Effector memory CD4-positive, alpha-beta T cell (primary cell): ENCODE results near the gene EXOC4.
"Not testable (repeated sequence)": the region's sequence is repeated elsewhere in the genome, so short reads cannot be mapped to it uniquely, and the experiment has no call there.

ENCODE experiments used
- DNase-seq, 3 donors: peaks; one replicate each; pipeline ENCODE4 v3.0.0-alpha.2; 2020
- H3K27ac ChIP-seq: 2 replicates; pipeline ENCODE4 v1.7.0; 2013; ENCODE audit warnings: mild to moderate bottlenecking, low read length, moderate library complexity; ENCODE audit not compliant: insufficient read depth, poor library complexity, severe bottlenecking
- H3K27me3 ChIP-seq: replicated peaks from 2 replicates; pipeline ENCODE4 v1.7.0; 2013; ENCODE audit warnings: mild to moderate bottlenecking, low read length; ENCODE audit not compliant: insufficient read depth, control insufficient read depth, poor library complexity, severe bottlenecking
- H3K36me3 ChIP-seq: 2 replicates; pipeline ENCODE4 v1.7.0; 2013; ENCODE audit warnings: mild to moderate bottlenecking, low read length, moderate library complexity; ENCODE audit not compliant: control insufficient read depth, insufficient read depth
- H3K4me1 ChIP-seq: 2 replicates; pipeline ENCODE4 v1.7.0; 2013; ENCODE audit warnings: low read length, mild to moderate bottlenecking; ENCODE audit not compliant: control insufficient read depth, insufficient read depth, poor library complexity, severe bottlenecking
- H3K4me3 ChIP-seq: 2 replicates; pipeline ENCODE4 v1.7.0; 2013; ENCODE audit warnings: low read length, low read depth, mild to moderate bottlenecking; ENCODE audit not compliant: insufficient read depth, poor library complexity, severe bottlenecking
- H3K9me3 ChIP-seq: 2 replicates; pipeline ENCODE4 v1.7.0; 2013; ENCODE audit warnings: mild to moderate bottlenecking, low read length, moderate library complexity; ENCODE audit not compliant: control insufficient read depth

EXOC4 gene

GRCh38 chr7:133303931-133304330 is 51.1 kb downstream of the EXOC4 start:
- no peaks in the 10 kb centered on the region for H3K9me3 ChIP-seq
- no peak overlapping the region for H3K4me3 ChIP-seq
- no peaks in the 10 kb centered on the region for H3K27me3 ChIP-seq
- DNase-seq, result no peak
- H3K4me1 ChIP-seq, result no peaks in the 10 kb centered on the region
- no peak overlapping the region for H3K27ac ChIP-seq
- H3K36me3 ChIP-seq, result peaks cover 24% of the 10 kb centered on the region

- Histone ChIP-seq H3K36me3 (peaks cover 24% of the 10 kb centered on the region), H3K4me1 (peaks cover 3% of the 10 kb centered on the region), H3K27me3 (no peaks in the 10 kb centered on the region), H3K4me3 (no peak overlapping the region), H3K9me3 (no peaks in the 10 kb centered on the region), H3K27ac (no peak overlapping the region)
- DNase-seq, result no peak
Measured at GRCh38 chr7:133309333-133309732, 56.5 kb downstream of the EXOC4 start.

- no peak for DNase-seq
- Histone ChIP-seq H3K27ac (no peak overlapping the region), H3K36me3 (peaks cover 24% of the 10 kb centered on the region), H3K9me3 (no peaks in the 10 kb centered on the region), H3K4me1 (peaks cover 3% of the 10 kb centered on the region), H3K27me3 (no peaks in the 10 kb centered on the region), H3K4me3 (no peak overlapping the region)
Measured at GRCh38 chr7:133310232-133310862, 57.5 kb downstream of the EXOC4 start.

- no peak overlapping the region for H3K27ac ChIP-seq
- peaks cover 4% of the 10 kb centered on the region for H3K36me3 ChIP-seq
- no peaks in the 10 kb centered on the region for H3K9me3 ChIP-seq
- no peak for DNase-seq
- no peak overlapping the region for H3K4me3 ChIP-seq
- H3K4me1 ChIP-seq, result peaks cover 3% of the 10 kb centered on the region
- H3K27me3 ChIP-seq, result no peaks in the 10 kb centered on the region
Measured at GRCh38 chr7:133313575-133313974, 60.7 kb downstream of the EXOC4 start.

- no peaks in the 10 kb centered on the region for H3K27me3 ChIP-seq
- no peak overlapping the region for H3K4me3 ChIP-seq
- H3K36me3 ChIP-seq, result peaks cover 4% of the 10 kb centered on the region
- no peak overlapping the region for H3K27ac ChIP-seq
- peaks cover 3% of the 10 kb centered on the region for H3K4me1 ChIP-seq
- H3K9me3 ChIP-seq, result no peaks in the 10 kb centered on the region
- DNase-seq, result no peak
Measured at GRCh38 chr7:133314084-133314483, 61.2 kb downstream of the EXOC4 start.

GRCh38 chr7:133315332-133316040 is 62.6 kb downstream of the EXOC4 start:
- H3K4me3 ChIP-seq, result no peak overlapping the region

GRCh38 chr7:133319842-133320241 is 67.0 kb downstream of the EXOC4 start:
- Histone ChIP-seq H3K9me3 (no peaks in the 10 kb centered on the region), H3K27ac (no peak overlapping the region), H3K4me1 (no peaks in the 10 kb centered on the region), H3K27me3 (no peaks in the 10 kb centered on the region), H3K36me3 (peaks cover 12% of the 10 kb centered on the region), H3K4me3 (no peak overlapping the region)
- DNase-seq, result no peak

More at GRCh38 chr7:133315332-133316040, 62.6 kb downstream of the EXOC4 start:
- peaks cover 3% of the 10 kb centered on the region for H3K4me1 ChIP-seq
- H3K27ac ChIP-seq, result no peak overlapping the region
- H3K36me3 ChIP-seq, result peaks cover 10% of the 10 kb centered on the region
- H3K9me3 ChIP-seq, result no peaks in the 10 kb centered on the region
- H3K27me3 ChIP-seq, result no peaks in the 10 kb centered on the region
- no peak for DNase-seq

GRCh38 chr7:133320891-133321290 is 68.0 kb downstream of the EXOC4 start:
- no peak overlapping the region for H3K27ac ChIP-seq
- H3K27me3 ChIP-seq, result no peaks in the 10 kb centered on the region
- no peak for DNase-seq
- H3K4me1 ChIP-seq, result no peaks in the 10 kb centered on the region
- H3K36me3 ChIP-seq, result peaks cover 12% of the 10 kb centered on the region
- H3K9me3 ChIP-seq, result no peaks in the 10 kb centered on the region
- no peak overlapping the region for H3K4me3 ChIP-seq

- H3K27me3 ChIP-seq, H3K27ac ChIP-seq, H3K4me1 ChIP-seq, DNase-seq, H3K4me3 ChIP-seq, H3K9me3 ChIP-seq: not testable (repeated sequence)
- peaks cover 12% of the 10 kb centered on the region for H3K36me3 ChIP-seq
Measured at GRCh38 chr7:133321366-133321765, 68.5 kb downstream of the EXOC4 start.

GRCh38 chr7:133326745-133327144 is 73.9 kb downstream of the EXOC4 start:
- not testable (repeated sequence) for H3K9me3 ChIP-seq, H3K27me3 ChIP-seq, H3K27ac ChIP-seq, H3K4me3 ChIP-seq, DNase-seq, H3K36me3 ChIP-seq, H3K4me1 ChIP-seq
